Loucy (cell line): ENCODE data around the gene ZNF521.

Experiments used
- H2AFZ ChIP-seq: fragments of 200-600 bp; sonication (generic); 2 replicates; pipeline ENCODE4 v1.6.0; 2016; ENCODE audit warnings: antibody characterized with exemption, mild to moderate bottlenecking, low read length, moderate library complexity
- H3F3A ChIP-seq: fragments of 200-600 bp; 2 replicates; pipeline ENCODE4 v1.6.0; 2016; ENCODE audit warnings: antibody characterized with exemption, low read depth, mild to moderate bottlenecking
- H3K27me3 ChIP-seq: fragments of 200-600 bp; sonication (generic); 2 replicates; pipeline ENCODE4 v1.6.1; 2014; ENCODE audit warnings: low read length, mild to moderate bottlenecking; ENCODE audit not compliant: insufficient read depth, poor library complexity, severe bottlenecking
- H3K36me3 ChIP-seq: fragments of 200-600 bp; sonication (generic); 2 replicates; pipeline ENCODE4 v1.6.1; 2016; ENCODE audit warnings: low read length; ENCODE audit not compliant: insufficient read depth
- H3K4me1 ChIP-seq: fragments of 200-600 bp; sonication (generic); 2 replicates; pipeline ENCODE4 v1.5.1; 2014; ENCODE audit warnings: low read length, mild to moderate bottlenecking; ENCODE audit not compliant: insufficient read depth, poor library complexity, severe bottlenecking
- H3K4me2 ChIP-seq: fragments of 200-600 bp; sonication (generic); 2 replicates; pipeline ENCODE4 v1.6.0; 2014; ENCODE audit warnings: antibody characterized with exemption, low read length, low read depth, mild to moderate bottlenecking; ENCODE audit not compliant: poor library complexity, severe bottlenecking
- H3K4me3 ChIP-seq: fragments of 200-600 bp; sonication (generic); 2 replicates; pipeline ENCODE4 v1.5.1; 2014; ENCODE audit warnings: low read length, mild to moderate bottlenecking, mixed read lengths; ENCODE audit not compliant: poor library complexity, severe bottlenecking
- H3K79me2 ChIP-seq: fragments of 200-600 bp; sonication (generic); 2 replicates; pipeline ENCODE4 v1.6.1; 2014; ENCODE audit warnings: low read length; ENCODE audit not compliant: insufficient read depth
- H3K9ac ChIP-seq: fragments of 200-600 bp; sonication (generic); 2 replicates; pipeline ENCODE4 v1.6.0; 2014; ENCODE audit warnings: mild to moderate bottlenecking, low read depth, low read length, moderate library complexity; ENCODE audit not compliant: poor library complexity, severe bottlenecking
- H3K9me2 ChIP-seq: fragments of 200-600 bp; sonication (generic); replicated peaks from 2 replicates; pipeline ENCODE4 v1.6.1; 2016; ENCODE audit warnings: low read depth, low read length, mixed read lengths
- H3K9me3 ChIP-seq: fragments of 200-600 bp; sonication (generic); 2 replicates; pipeline ENCODE4 v1.6.1; 2014; ENCODE audit warnings: mild to moderate bottlenecking, antibody characterized with exemption, low read length, low read depth; ENCODE audit not compliant: insufficient read depth
- H4K20me1 ChIP-seq: fragments of 200-600 bp; sonication (generic); 2 replicates; pipeline ENCODE4 v1.6.0; 2014; ENCODE audit warnings: antibody characterized with exemption, low read length, mild to moderate bottlenecking; ENCODE audit not compliant: insufficient read depth, poor library complexity, severe bottlenecking
- EZH2phosphoT487 ChIP-seq: fragments of 200-600 bp; IDR thresholded peaks from 2 replicates; pipeline ENCODE4 v1.6.1; 2018; ENCODE audit warnings: antibody characterized with exemption, mild to moderate bottlenecking, moderate library complexity, borderline replicate concordance
- TF ChIP-seq, protein P1 (sequence below): fragments of 200-600 bp; sonication (generic); conservative IDR thresholded peaks from 2 replicates; pipeline ENCODE4 v1.5.1; 2014; ENCODE audit warnings: mild to moderate bottlenecking, antibody characterized with exemption, low read length

ZNF521 gene

DNA sequence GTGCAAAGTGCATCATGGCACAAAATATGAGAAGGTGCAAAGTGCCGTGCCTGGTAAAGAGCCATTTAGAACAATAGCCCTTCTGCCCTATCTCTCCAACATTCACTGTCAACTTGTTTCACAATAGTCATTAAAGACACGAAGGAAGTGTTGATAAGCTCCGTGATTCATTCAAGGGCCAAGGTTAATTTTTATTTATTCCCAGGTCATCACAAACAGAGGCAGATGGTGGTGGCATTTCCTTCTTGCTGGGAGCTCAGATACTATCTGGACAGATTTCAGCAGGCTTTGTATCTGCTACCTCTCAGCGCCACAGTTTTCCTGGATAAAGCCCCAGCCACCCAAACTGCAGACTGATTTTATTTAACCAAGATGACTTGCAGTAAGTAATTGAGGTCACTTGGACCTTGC is 309.3 kb downstream of the ZNF521 start:
- Histone ChIP-seq H3K79me2 (no peaks in the 10 kb centered on the region), H3K9me2 (no peaks in the 10 kb centered on the region), H3K9ac (no peak overlapping the region), H3K4me3 (no peak overlapping the region), H4K20me1 (no peaks in the 10 kb centered on the region), H3K36me3 (no peaks in the 10 kb centered on the region), H3F3A (no peaks in the 10 kb centered on the region), H3K9me3 (no peaks in the 10 kb centered on the region), H3K4me2 (no peak overlapping the region), H2AFZ (no peak overlapping the region), H3K27me3 (no peaks in the 10 kb centered on the region), H3K4me1 (no peaks in the 10 kb centered on the region)
- TF ChIP-seq EZH2phosphoT487 = no peak
- TF ChIP-seq, protein P1, sequence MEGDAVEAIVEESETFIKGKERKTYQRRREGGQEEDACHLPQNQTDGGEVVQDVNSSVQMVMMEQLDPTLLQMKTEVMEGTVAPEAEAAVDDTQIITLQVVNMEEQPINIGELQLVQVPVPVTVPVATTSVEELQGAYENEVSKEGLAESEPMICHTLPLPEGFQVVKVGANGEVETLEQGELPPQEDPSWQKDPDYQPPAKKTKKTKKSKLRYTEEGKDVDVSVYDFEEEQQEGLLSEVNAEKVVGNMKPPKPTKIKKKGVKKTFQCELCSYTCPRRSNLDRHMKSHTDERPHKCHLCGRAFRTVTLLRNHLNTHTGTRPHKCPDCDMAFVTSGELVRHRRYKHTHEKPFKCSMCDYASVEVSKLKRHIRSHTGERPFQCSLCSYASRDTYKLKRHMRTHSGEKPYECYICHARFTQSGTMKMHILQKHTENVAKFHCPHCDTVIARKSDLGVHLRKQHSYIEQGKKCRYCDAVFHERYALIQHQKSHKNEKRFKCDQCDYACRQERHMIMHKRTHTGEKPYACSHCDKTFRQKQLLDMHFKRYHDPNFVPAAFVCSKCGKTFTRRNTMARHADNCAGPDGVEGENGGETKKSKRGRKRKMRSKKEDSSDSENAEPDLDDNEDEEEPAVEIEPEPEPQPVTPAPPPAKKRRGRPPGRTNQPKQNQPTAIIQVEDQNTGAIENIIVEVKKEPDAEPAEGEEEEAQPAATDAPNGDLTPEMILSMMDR = no peak

DNA sequence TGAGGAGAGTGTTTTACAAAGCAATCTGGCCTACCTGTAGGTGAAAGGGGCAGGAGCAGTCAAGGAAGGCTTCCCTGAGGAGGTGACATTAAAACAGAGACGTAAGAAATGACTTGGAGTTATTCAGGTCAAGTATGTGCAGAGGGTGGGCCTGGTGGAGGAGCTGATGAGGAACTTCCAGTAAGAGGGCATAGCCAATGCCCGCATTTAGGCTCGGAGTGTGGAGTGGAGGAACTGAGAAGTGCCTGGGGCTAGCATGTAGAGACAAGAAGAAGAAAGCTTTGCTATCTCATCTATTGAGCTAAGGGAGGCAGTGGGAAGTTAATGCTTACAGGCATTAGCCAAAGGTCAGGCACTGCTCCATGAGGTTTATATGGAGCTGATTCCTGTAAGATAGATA is 312.2 kb downstream of the ZNF521 start:
- Histone ChIP-seq H3F3A (no peaks in the 10 kb centered on the region), H4K20me1 (no peaks in the 10 kb centered on the region), H3K4me2 (no peak overlapping the region), H3K79me2 (no peaks in the 10 kb centered on the region), H3K4me1 (no peaks in the 10 kb centered on the region), H3K9me2 (no peaks in the 10 kb centered on the region), H3K9me3 (no peaks in the 10 kb centered on the region), H3K27me3 (no peaks in the 10 kb centered on the region), H2AFZ (no peak overlapping the region), H3K36me3 (no peaks in the 10 kb centered on the region), H3K9ac (no peak overlapping the region), H3K4me3 (no peak overlapping the region)
- no peak for TF ChIP-seq EZH2phosphoT487
- TF ChIP-seq, protein P1 = no peak

DNA sequence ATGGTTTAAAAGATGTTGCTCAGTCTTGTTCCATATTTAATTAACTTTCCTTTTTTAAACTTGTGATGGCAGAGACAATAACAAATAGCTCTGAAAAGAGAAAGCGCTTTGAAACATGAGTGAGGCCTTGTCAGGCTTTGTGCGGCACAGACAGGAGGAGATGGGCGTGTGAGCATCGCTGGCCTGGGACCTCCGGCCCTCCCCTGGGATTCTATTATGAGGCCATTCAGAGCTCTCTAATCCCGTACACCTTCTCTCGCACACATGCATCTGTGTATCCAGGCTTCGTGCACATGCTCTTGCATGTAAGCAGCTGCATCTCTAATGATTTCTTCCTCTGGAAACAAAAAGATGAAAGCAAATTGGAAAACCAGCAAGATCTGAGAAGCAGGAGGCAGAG is 313.7 kb downstream of the ZNF521 start:
- H3K4me3 ChIP-seq = no peak overlapping the region
- no peaks in the 10 kb centered on the region for H3K79me2 ChIP-seq
- no peaks in the 10 kb centered on the region for H3K9me3 ChIP-seq
- H3F3A ChIP-seq = no peaks in the 10 kb centered on the region
- H2AFZ ChIP-seq = no peak overlapping the region
- H3K4me1 ChIP-seq = no peaks in the 10 kb centered on the region
- no peak overlapping the region for H3K4me2 ChIP-seq
- no peaks in the 10 kb centered on the region for H4K20me1 ChIP-seq
- H3K9me2 ChIP-seq = no peaks in the 10 kb centered on the region
- TF ChIP-seq EZH2phosphoT487 = no peak
- TF ChIP-seq, protein P1 = no peak
- H3K36me3 ChIP-seq = no peaks in the 10 kb centered on the region
- no peaks in the 10 kb centered on the region for H3K27me3 ChIP-seq
- no peak overlapping the region for H3K9ac ChIP-seq
